Tibial nerve (tissue), 4 donors: Measurements from ENCODE around the gene SOS1. TPM values are rescaled to one million over a fixed set of nuclear protein-coding genes. Genes with fewer than 3 reads are reported as not detected.
"Not testable (repeated sequence)": the region's sequence is repeated elsewhere in the genome, so short reads cannot be mapped to it uniquely, and the experiment has no call there.

ENCODE experiments used
- DNase-seq, 2 donors: peaks; one replicate each; pipeline ENCODE4 v3.0.0-alpha.2; 2019; ENCODE audit warnings: low spot score in 2 of 2
- H3K27ac ChIP-seq, 4 donors: fragments of 200-600 bp; sonication (generic) in 3 of 4; one replicate each; pipeline ENCODE4 v1.5.1; 2017 to 2019; ENCODE audit warnings: mild to moderate bottlenecking in 1 of 4
- H3K27me3 ChIP-seq, 2 donors: fragments of 200-600 bp; sonication (generic) in 1 of 2; one replicate each; pipeline versions ENCODE4 v1.5.1 to v1.6.0; 2017 to 2019
- H3K36me3 ChIP-seq, 3 donors: fragments of 200-600 bp; sonication (generic); one replicate each; pipeline ENCODE4 v1.5.1; 2018 to 2019
- H3K4me1 ChIP-seq, 4 donors: fragments of 200-600 bp; sonication (generic) in 3 of 4; one replicate each; pipeline ENCODE4 v1.5.1; 2017 to 2019
- H3K4me3 ChIP-seq, 4 donors: fragments of 200-600 bp; sonication (generic) in 3 of 4; one replicate each; pipeline ENCODE4 v1.5.1; 2017 to 2019; ENCODE audit warnings: mild to moderate bottlenecking in 1 of 4, moderate library complexity in 1 of 4
- H3K9me3 ChIP-seq, 4 donors: fragments of 200-600 bp; sonication (generic) in 3 of 4; one replicate each; pipeline ENCODE4 v1.5.1; 2017 to 2019
- EP300 ChIP-seq, 2 donors: sonication (generic); formaldehyde crosslinking; IDR thresholded peaks; one replicate each; pipeline ENCODE4 v1.6.1; 2017; ENCODE audit warnings: antibody characterized with exemption in 2 of 2, mild to moderate bottlenecking in 1 of 2
- POLR2A ChIP-seq, 2 donors: fragments of 450-650 bp; IDR thresholded peaks; one replicate each; pipeline ENCODE4 v1.6.1; 2017; ENCODE audit warnings: antibody characterized with exemption in 2 of 2, mild to moderate bottlenecking in 2 of 2, moderate library complexity in 2 of 2
- WGBS, 2 donors: methylation state at CpG; one replicate each; pipeline ENCODE4 v1.1.5; 2018; 5-methylcytosine and 5-hydroxymethylcytosine counted together
- total RNA-seq, 4 donors: library from RNA; depleted of rRNA; stranded (reverse); fragments of >200 nt; gene quantifications; one replicate each; pipeline ENCODE4 v1.1.0, GENCODE V29; 2016
- TF ChIP-seq, protein P1 (sequence below), 5 experiments: fragments of 200-600 bp in 3 of 5; fragments of 450-650 bp in 2 of 5; sonication (generic) in 3 of 5; IDR thresholded peaks; one replicate each; pipeline ENCODE4 v1.5.1; 2016 to 2019; ENCODE audit warnings: antibody characterized with exemption in 5 of 5, mild to moderate bottlenecking in 3 of 5, moderate library complexity in 2 of 5

The SOS1 gene
- total RNA-seq, 4 donors from 2014 or later = 18.6 to 27.3 (median 23.4) TPM

DNA sequence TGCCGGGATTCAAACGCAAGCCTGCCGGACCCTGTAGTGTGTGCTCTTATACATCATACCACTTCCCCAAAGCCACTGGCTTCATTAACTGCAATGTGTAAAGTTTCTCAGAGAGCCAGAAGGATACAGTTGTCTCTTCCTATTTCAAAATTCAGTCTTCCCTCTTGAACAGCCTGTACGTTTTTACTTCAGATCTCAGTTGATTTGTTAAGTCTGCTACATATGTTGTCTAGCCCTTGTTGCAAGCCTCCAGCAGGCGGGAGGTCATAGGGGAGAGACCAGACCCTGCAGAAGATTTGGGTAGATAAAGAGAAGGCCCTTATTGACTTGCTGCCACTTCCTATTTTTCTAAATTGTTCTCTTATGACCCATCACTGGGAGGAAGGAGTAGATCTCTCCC is 174.9 kb downstream of the SOS1 start:
- Histone ChIP-seq H3K4me1 (no peaks in the 10 kb centered on the region), H3K4me3 (no peak overlapping the region), H3K27ac (no peak overlapping the region), H3K9me3 (no peaks in the 10 kb centered on the region), H3K27me3 (no peaks in the 10 kb centered on the region), H3K36me3 (peaks cover 0 to 8% (median 0%) of the 10 kb centered on the region in 3 donors)
- no peak for DNase-seq
- 84 to 85% methylated on average over 5 of the region's 5 CpGs for WGBS, 2 donors
- TF ChIP-seq, protein P1, sequence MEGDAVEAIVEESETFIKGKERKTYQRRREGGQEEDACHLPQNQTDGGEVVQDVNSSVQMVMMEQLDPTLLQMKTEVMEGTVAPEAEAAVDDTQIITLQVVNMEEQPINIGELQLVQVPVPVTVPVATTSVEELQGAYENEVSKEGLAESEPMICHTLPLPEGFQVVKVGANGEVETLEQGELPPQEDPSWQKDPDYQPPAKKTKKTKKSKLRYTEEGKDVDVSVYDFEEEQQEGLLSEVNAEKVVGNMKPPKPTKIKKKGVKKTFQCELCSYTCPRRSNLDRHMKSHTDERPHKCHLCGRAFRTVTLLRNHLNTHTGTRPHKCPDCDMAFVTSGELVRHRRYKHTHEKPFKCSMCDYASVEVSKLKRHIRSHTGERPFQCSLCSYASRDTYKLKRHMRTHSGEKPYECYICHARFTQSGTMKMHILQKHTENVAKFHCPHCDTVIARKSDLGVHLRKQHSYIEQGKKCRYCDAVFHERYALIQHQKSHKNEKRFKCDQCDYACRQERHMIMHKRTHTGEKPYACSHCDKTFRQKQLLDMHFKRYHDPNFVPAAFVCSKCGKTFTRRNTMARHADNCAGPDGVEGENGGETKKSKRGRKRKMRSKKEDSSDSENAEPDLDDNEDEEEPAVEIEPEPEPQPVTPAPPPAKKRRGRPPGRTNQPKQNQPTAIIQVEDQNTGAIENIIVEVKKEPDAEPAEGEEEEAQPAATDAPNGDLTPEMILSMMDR (IDR thresholded peaks at IDR 0.05) = no peak
- TF ChIP-seq EP300 (IDR thresholded peaks at IDR 0.05) (no peak), POLR2A (IDR thresholded peaks at IDR 0.05) (no peak)

DNA sequence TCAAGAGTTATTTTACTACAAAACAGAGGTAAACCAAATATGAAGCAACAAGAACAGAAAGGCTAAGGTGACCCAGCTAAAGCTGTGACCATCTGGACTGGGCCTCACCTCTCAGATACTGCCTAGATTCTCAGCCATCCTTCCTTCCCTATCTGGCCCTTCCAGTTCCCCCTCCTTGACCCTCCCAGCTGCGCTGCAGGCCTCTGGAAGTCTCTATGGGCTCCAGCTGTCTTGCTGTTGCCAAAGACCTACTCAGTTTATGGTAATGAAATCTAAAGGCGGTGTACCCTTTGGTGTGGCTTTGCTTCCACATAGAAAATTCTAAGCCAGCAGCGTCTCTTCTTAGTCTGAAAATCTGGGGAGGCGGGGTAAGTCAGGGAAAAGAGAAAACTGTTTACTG is 175.5 kb downstream of the SOS1 start:
- H3K4me3 ChIP-seq = no peak overlapping the region
- 79 to 80% methylated on average over 4 of the region's 4 CpGs for WGBS, 2 donors
- no peaks in the 10 kb centered on the region for H3K4me1 ChIP-seq
- peaks cover 0 to 8% (median 0%) of the 10 kb centered on the region in 3 donors for H3K36me3 ChIP-seq
- H3K27ac ChIP-seq = no peak overlapping the region
- H3K27me3 ChIP-seq = no peaks in the 10 kb centered on the region
- TF ChIP-seq, protein P1 (IDR thresholded peaks at IDR 0.05) = no peak
- TF ChIP-seq POLR2A (IDR thresholded peaks at IDR 0.05) (no peak), EP300 (IDR thresholded peaks at IDR 0.05) (no peak)
- DNase-seq = no peak
- no peaks in the 10 kb centered on the region for H3K9me3 ChIP-seq

DNA sequence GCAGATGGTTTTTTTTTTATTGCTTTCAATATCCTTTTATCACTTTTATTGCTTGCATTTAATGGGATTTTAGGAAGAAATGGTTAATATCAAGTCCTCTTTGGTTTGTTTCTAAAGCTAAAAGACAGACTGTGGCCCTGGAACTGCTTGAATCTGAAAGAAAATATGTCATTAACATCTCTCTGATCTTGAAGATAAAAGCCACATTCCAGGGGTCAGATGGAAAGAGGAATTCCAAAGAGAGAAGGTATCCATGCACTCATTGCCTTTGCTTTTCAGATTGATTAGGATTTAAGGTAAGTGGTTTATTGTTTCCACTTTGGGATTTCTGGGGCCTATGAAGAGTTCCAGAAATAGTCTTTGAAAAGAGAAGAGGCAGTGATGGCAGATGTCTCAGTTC is 177.1 kb downstream of the SOS1 start:
- peaks cover 0 to 8% (median 0%) of the 10 kb centered on the region in 3 donors for H3K36me3 ChIP-seq
- no peaks in the 10 kb centered on the region for H3K27me3 ChIP-seq
- H3K27ac ChIP-seq = no peak overlapping the region
- no peaks in the 10 kb centered on the region for H3K9me3 ChIP-seq
- H3K4me1 ChIP-seq = no peaks in the 10 kb centered on the region
- no peak for TF ChIP-seq EP300 (IDR thresholded peaks at IDR 0.05)
- TF ChIP-seq POLR2A (IDR thresholded peaks at IDR 0.05) = no peak
- TF ChIP-seq, protein P1 (IDR thresholded peaks at IDR 0.05) = no peak
- no peak for DNase-seq
- H3K4me3 ChIP-seq = no peak overlapping the region

DNA sequence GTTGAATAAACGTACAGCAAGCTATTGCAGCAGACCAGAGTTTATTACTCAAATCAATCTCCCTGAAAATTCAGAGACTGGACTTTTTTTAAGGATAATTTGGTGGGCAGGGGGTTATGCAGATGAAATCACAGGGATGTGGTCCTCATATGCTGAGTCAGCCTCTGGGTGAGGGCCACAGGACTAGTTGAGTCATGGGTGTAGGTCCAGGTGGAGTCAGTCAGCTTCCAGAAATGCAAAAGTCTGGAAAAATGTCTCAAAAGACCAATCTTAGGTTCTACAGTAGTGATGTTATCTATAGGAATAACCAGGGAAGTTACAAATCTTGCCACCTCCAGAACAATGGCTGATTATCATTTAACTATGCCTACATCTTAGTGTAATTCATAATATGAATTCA is 180.1 kb downstream of the SOS1 start:
- Histone ChIP-seq H3K9me3 (no peaks in the 10 kb centered on the region), H3K4me1 (no peaks in the 10 kb centered on the region), H3K27me3 (no peaks in the 10 kb centered on the region), H3K4me3 (no peak overlapping the region), H3K36me3 (peaks cover 0 to 22% (median 0%) of the 10 kb centered on the region in 3 donors), H3K27ac (no peak overlapping the region)
- DNase-seq = no peak
- 76 to 81% methylated on average over 1 of the region's 1 CpG for WGBS, 2 donors
- TF ChIP-seq EP300 (IDR thresholded peaks at IDR 0.05) (no peak), POLR2A (IDR thresholded peaks at IDR 0.05) (no peak)
- TF ChIP-seq, protein P1 (IDR thresholded peaks at IDR 0.05) = no peak

DNA sequence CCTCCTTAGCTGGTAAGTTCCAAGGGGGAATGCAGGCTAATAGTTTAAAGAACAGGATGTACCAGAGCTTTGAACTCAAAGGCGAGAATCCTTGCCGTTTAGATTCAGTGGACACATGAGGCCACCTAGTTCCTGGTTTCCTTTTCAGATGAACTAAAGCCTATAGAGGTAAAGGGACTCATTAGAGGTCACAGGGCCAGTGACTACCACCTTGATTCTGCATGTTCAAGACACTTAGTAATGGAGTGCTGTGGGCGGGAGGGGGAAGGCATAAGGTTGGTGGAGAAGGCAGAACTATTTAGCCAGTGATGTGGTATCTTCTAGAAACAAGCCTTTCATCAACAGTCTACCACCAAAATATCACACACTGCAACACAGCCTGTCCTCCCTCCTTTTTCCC is 183.3 kb downstream of the SOS1 start:
- H3K27ac ChIP-seq = no peak overlapping the region

DNA sequence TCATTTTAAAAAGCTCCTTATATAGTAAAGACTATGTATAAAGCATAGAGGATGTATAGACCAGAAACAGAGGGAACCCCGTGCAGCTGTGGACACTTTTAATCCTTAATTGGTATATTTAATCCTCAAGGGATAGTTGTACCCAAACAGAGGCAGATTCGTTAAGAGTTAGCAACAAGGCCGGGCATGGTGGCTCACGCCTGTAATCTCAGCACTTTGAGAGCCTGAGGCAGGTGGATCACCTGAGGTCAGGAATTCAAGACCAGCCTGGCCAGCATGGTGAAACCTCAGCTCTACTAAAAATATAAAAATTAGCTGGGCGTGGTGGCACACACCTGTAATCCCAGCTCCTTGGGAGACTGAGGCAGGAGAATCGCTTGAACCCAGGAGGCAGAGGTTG is 184.3 kb downstream of the SOS1 start:
- WGBS, 2 donors = 93 to 94% methylated on average over 6 of the region's 6 CpGs
- peaks cover 0 to 15% (median 0%) of the 10 kb centered on the region in 3 donors for H3K36me3 ChIP-seq
- not testable (repeated sequence) for H3K9me3 ChIP-seq, H3K27ac ChIP-seq, H3K27me3 ChIP-seq, H3K4me3 ChIP-seq, DNase-seq, H3K4me1 ChIP-seq

More for the DNA sequence above, 183.3 kb downstream of the SOS1 start:
- no peak for DNase-seq
- no peaks in the 10 kb centered on the region for H3K9me3 ChIP-seq
- peaks cover 0 to 15% (median 0%) of the 10 kb centered on the region in 3 donors for H3K36me3 ChIP-seq
- H3K27me3 ChIP-seq = no peaks in the 10 kb centered on the region
- no peaks in the 10 kb centered on the region for H3K4me1 ChIP-seq
- no peak overlapping the region for H3K4me3 ChIP-seq
- TF ChIP-seq POLR2A (IDR thresholded peaks at IDR 0.05) = no peak
- TF ChIP-seq, protein P1 (IDR thresholded peaks at IDR 0.05) = no peak
- no peak for TF ChIP-seq EP300 (IDR thresholded peaks at IDR 0.05)
- WGBS, 2 donors = 79 to 89% methylated on average over 3 of the region's 3 CpGs
